Stimulated activated CD8-positive, alpha-beta memory T cell treated with anti-CD3 and anti-CD28 coated beads, Interleukin-15, amount 100 ng/mL, for 4 hours (primary cell): Measurements from ENCODE around the gene C1QTNF1.
"Not testable (repeated sequence)": the region's sequence is repeated elsewhere in the genome, so short reads cannot be mapped to it uniquely, and the experiment has no call there.

Experiments
- DNase-seq, 2 donors: peaks; one replicate each; pipeline ENCODE4 v3.0.0-alpha.2; 2020; ENCODE audit warnings: low read depth in 2 of 2

The C1QTNF1 gene

DNA sequence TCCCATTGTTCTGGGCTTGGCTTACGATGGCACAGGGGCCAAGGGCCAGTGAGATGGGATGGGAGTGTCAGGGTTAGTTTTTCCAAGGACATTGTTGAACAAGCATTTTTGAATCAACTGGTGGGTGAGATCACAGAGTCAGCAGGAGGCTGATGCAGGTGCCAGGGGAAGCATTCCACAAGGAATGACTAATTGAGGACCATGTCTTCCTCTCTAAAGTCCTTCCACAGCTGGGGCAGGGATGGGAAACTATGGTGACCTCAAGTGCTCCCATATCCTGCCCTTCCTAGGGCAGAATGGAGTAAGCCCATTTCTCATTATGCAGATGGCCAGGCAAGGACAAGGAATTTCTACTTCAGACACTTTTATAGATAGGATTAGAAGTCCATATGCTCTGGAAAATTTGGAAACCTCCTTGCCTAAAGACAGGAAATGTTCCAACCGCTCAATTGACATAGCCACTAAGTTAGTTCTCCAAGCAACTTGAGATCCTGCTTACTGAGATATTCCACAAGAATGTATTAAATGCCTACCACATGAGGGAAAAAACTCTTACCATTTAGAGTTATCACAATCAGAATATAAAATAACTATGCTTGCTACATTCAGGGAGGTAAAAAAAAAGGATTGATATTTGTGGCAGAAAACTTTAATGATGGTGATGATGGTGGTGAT, 29.4 kb downstream of the C1QTNF1 start:
- DNase-seq, result no peak

DNA sequence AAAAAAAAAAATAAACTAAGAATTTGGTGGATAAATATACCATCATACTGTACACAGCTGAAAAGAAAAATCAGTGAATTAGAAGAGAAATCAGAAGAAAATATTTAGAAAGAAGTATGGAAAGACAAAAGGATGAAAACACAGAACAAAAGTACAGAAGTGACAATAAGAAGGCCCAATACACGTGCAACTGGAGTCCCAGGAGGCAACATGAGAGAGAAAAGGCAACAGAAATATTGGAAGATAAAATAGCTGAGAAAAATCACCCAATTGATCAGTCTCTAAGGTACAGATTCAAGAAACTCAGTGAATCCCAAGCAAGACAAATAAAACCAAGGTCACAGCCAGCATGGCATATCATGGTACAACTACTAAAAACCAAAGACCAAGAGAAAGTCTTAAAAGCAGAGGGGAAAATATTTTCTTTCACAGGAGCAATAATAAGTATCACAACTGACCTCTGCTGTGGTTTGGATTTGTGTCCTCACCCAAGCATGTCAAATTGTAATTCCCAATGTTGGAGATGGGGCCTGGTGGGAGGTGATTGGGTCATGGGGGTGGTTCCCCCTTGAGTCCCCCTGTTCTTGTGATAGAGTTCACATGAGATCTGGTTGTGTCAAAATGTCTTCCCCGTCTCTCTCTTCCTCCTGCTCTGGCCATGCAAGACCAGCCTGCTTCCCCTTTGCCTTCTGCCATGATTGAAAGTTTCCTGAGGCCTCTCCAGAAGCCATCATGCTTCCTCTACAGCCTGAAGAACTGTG, 30.4 kb downstream of the C1QTNF1 start:
- no peak for DNase-seq

DNA sequence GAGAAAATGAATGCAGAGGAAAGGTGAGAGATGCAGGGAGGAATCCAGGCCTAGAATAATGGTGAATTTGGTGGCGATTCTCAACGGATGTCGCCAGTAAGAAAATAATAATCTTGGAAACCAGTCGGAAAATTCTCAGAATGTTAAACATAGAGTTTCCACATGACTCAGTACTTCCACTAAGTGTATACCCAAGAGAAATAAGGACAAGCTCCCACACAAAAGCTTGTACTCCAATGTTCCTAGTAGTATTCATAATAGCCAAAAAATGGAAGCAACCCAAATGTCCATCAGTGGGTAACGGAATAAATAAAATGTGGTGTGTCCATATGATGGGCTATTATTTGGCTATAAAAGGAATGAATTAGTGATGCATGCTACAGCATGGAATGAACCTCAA, 31.2 kb downstream of the C1QTNF1 start:
- no peak for DNase-seq

DNA sequence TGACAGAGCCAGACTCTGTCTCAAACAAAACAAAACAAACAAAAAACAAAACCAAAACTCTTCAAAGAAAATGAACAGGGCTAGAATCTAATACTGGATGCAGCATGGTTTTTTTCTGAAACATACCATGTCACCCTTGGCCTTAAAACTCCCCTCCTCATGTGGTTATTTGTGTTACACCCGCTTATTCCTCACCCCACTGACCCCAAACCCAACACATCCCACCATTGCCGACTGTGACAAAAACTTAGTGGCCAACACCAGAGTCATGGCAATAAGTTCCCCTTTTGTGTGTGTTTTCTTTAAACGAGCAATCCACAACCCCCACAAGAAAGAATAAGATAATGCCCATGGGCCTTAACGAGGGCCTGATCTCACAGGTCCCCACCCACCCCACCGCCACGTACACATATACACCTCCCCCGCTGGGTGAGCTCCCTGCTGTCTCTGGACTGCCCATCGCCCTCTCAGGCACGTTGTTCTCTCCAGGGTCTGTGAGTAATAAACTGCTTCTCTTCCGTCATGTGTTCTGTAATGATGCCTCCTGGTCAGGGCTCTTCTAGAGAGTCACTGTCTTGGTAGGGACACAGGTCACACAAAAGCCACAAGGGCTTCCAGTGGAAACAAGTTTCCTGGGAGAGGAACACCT, 33.9 kb downstream of the C1QTNF1 start:
- DNase-seq, result no peak

DNA sequence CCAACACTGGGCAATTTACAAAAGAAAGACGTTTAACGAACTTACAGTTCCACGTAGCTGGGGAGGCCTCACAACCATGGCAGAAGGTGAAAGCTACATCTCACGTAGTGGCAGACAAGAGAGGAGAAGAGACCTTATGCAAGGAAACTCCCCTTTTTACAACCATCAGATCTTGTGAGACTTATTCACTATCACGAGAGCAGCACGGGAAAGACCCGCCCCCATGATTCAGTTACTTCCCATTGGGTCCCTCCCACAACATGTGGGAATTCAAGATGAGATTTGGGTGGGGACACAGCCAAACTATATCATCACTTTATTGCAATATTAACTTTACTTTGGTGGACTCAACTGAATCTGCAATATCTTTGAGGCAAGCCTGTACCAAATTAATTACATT, 38.7 kb downstream of the C1QTNF1 start:
- DNase-seq, result no peak

DNA sequence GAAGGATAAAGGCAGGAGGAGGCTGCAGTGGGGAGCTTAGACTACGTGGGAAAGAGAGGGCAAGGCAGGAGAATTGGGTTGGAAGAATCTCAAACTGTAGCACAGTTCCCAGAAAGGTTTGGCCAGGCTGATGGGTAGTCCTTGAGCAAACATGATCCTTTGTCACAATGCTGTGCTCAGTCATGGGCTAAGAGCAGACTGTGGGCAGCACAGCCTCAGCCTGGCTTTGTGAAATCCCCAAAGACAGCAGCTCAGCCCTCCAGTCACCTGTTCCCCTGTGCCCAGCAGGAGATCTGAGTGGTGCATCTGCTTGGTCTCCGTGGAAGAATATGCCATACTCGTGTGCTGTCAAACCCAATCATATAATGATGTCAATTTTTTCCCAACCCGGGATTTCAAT, 40.1 kb downstream of the C1QTNF1 start:
- no peak for DNase-seq

DNA sequence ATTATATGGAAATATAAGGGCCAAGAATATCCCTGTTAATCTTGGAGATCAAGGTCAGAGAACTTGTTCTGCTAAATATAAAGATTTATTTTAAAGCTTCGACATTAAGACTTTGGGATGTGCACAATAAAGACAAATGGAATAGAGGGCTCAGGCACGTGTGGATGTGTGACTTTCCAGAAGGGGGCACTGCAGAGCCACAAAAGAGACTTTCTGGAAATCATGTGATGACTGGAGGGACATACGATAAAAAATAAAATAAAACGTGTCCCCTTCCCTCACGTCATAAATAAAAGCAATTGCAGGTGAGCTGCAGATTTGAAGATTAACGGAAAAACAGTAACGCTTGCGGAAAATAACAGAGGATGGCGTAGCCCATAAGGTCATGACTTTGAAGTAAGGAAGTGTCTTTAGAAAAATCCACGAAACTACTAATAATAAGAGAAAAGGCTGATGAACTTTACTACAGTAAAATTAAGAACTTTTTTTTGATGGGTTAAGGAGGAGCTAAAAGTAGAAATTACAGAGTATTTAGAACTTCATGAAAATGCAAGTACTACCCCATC, 41.2 kb downstream of the C1QTNF1 start:
- no peak for DNase-seq

DNA sequence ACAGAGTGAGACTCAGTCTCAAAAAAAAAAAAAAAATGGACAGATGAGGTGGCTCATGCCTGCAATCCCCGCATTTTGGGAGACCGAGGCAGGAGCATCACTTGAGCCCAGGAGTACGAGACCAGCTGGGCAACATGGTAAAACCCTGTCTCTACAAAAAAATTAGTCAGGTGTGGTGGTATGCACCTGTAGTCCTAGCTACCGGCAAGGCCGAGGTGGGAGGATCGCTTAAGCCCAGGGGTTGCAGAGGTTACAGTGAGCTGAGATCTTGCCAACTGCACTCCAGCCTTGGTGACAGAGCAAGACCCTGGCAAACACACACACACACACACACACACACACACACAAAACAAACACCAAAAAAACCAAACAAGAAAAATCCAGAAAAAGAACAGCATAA, 43.0 kb downstream of the C1QTNF1 start:
- DNase-seq, result no peak

DNA sequence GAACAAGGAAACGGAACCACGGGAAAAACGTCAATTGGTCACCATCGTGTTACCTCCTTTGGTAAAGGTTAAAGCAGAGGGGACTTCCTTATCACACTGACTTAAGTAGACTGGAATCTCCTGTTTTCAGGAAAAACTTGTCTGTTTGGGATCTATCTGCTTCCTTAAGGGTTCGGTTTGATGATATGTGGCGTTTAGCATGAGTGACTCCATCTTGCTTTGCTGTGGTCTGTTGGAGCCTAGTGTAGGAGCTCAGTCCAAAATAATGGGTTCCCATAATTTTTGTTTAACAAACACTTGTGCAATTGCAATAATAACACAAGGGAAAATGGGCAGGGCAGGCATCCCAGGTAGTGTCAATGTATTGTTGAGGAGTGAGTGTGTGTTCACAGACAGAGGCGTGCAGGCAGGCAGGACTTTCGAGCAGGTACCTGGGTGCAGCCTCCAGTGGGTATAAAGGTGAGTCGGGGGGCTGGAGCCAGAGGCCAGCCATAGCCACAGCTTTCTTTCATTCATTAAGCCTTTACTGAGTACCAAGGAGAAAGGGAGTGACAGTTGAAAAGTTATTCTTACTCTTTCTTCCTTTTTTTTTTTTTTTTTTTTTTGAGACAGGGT, 46.4 kb downstream of the C1QTNF1 start:
- no peak for DNase-seq

DNA sequence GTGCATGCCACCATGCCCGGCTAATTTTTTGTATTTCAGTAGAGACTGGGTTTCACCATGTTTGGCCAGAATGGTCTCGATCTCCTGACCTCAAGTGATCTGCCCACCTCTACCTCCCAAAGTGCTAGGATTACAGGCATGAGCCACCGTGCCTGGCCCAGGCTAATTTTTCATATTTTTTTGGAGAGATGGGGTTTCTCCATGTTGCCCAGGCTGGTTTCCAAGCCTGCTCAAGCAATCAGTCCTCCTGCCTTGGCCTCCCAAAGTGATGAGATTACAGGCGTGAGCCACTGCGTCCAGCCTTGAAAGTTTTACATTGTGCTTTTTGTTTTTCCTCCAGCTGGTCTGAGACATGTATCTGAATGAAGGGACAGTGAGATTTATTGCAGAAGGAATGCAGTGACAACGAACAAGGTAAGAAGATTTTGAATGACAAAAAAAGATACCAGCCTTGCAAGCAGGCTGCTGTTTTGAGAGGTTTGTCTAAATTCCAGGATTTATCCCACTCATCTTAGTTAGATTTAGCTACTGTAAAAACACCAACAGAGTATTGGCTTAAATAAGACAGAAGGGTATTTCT, 47.3 kb downstream of the C1QTNF1 start:
- no peak for DNase-seq

DNA sequence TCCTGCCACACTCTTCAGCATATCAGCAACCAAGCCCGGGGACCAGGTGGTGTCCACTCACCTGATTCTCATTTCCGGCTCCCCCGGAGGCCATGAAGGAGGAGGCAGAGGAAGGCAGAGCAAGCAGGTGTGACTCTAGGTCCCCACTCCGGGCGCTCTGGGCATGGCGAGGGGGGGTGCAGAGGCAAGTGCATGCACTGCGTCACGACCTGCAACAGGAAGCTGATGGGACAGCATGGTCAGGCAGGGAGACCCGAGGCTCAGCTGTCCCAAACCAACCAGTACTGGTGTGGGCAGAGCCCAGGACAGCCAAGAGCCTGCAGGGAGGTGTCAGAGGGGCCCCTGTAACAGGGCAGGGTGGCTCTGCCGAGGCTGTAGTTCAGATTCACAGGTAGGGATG, 48.6 kb downstream of the C1QTNF1 start:
- no peak for DNase-seq

DNA sequence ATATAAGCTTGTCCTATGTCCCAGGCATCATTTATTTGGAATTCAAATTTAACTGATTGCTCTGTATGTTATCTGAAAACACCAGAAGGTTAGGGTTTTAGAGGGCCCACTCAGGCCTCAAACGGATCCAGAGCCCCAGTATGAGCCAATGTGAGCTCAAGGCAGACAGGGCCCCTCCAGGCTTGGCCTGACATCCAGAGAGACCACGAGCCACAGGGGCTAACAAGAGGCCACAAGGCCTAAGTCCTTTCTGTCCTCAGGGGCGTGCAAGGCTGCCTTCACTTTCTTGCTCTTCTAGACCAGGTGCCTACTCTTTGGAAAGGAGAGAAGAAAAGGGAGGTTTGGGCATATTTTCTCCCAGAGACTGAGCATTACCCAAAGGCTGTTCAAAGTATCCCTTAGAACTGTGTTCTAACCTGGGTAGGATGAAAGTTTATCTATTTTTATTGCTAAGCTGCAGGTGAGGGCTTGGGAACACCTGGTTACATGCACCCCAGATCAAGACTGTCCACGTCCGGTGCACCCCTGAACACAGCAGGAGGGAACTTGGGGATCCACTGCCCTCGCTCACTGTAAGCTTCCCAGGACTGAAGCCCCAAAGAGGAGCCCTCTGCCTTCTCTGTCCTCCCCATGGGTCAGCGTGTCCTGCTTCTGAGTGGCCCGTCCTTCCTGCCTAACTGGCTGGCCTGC, 49.2 kb downstream of the C1QTNF1 start:
- DNase-seq, result no peak

DNA sequence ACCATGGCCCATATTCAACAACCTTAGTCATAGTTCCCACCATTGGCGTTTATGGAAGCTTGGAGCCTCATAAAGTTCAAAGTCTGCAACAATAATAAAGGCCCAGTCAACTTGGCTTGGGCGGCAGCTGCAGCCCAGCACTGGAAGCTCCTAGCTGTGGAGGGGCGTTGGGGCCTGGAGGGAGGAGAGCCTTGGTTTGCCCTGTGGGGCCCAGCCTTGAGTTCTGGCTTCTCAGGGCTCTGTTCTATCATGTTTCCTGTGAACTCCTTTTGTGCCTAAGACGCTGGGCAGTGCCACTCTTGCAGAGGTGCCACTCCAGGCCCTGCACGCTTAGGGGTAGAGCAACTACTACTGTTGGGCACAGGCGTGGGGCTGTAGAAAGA, 49.7 kb downstream of the C1QTNF1 start:
- DNase-seq, result no peak

DNA sequence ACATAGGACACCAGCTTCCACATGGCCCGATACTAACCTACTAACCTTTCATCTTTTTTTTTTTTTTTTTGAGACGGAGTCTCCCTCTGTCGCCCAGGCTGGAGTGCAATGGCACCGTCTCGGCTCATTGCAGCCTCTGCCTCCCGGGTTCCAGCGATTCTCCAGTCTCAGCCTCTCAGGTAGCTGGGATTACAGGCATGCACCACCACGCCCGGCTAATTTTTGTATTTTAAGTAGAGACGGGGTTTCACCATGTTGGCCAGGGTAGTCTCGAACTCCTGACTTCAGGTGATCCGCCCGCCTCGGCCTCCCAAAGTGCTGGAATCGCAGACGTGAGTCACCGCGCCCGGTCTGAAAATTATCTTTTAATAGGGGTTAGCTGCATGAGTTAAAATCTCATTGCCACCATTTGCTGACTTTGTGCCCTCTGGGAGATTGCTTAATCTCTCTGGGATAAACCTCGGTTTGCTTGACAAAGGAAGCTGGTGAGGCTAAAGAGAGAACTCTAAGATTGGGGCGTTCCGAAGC, 50.2 kb downstream of the C1QTNF1 start:
- DNase-seq, result not testable (repeated sequence)

DNA sequence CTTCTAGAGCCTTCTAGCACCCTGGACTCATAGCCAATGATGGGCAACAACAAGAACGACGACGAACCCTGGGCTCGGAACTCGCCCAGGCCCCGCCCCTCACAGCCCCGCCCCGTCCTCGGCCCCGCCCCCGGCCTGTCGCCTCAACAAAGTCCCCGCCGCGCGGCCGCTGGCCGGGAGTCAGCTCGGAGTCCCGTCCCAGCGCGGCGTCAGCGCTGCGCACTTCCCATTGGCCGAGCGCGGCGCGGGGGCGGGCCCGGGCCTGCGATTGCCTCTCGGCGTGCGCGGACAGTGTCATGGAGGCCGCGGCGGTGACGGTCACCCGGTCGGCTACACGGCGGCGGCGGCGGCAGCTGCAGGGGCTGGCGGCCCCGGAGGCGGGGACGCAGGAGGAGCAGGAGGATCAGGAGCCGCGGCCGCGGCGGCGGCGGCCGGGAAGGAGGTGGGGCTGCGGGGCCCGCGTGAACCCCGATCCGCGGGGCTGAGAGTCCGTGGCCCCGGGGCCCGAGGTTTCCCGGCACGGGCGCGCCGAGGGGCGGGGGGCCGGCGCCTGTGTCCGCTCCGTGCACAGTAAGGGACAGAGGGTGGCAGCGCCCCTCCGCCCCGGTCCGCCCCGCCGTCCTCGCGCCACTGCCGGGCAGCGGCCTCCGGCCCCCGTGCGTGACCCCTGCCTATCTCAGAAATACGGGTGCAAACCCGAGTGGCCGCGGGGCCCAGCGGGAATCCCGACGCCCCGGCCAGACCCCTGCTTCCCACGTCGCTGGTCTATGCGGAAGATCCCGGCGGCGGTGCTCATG, 50.9 kb downstream of the C1QTNF1 start, which contains the start of gene ENGASE:
TSS of gene ENGASE (plus strand) at position 176 of the 797 bp plus-strand sequence. CDS start at position 297, 121 bp downstream.
- peak; percentile 71 to 82 for DNase-seq

DNA sequence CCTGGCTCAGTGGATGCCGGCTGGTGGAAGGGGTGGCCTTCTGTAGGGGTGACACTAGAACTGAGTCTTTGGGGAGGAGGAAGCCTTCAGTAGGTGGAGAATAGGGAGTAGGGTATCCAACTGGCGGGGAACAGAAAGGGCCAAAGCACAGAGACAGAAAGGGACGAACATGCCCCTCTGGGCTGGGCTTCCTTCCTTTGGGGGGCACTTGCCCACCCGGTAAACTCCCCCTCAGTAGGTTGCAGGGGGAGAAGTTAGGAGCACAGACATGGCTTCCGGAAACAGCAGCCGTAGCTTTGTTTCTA, 51.4 kb downstream of the C1QTNF1 start:
- no peak for DNase-seq

DNA sequence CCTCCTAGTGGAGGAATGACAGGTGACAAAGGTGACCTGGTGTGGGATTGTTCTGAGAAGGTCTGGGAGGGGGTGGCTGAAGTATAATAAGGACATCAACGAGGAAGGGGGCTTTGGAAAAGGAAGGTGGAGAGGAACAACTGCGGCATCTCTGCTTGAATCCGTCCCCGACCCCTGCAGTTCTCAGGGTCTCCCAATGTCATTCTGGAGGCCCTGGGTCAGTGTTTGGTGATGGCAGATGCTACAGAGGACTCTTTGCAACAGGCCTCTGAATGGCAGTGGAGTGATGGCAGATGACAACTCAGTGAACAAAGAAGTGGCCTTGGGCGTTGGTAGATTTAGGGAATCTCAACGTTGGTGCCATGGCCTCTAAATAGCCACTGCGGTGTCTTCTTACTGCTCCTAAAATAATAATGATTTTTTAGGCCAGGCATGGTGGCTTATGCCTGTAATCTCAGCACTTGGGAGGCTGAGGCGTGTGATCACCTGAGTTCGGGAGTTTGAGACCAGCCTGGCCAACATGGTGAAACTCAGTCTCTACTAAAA, 52.0 kb downstream of the C1QTNF1 start:
- no peak for DNase-seq

DNA sequence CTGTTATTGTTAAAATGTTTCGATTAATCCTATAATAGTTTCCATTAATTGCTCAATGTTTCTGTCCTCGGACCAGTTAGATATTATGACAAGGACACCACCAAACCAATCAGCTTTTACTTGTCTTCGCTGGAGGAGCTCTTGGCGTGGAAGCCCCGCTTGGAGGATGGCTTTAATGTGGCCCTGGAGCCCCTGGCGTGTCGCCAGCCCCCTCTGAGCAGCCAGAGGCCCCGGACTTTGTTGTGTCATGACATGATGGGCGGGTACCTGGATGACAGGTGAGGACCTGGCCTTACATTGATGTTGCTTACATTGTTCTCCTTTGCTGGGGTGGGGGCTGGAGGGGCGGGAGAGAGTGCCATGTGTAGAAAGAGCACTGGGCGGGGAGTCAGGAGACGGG, 53.6 kb downstream of the C1QTNF1 start:
- DNase-seq, result no peak

DNA sequence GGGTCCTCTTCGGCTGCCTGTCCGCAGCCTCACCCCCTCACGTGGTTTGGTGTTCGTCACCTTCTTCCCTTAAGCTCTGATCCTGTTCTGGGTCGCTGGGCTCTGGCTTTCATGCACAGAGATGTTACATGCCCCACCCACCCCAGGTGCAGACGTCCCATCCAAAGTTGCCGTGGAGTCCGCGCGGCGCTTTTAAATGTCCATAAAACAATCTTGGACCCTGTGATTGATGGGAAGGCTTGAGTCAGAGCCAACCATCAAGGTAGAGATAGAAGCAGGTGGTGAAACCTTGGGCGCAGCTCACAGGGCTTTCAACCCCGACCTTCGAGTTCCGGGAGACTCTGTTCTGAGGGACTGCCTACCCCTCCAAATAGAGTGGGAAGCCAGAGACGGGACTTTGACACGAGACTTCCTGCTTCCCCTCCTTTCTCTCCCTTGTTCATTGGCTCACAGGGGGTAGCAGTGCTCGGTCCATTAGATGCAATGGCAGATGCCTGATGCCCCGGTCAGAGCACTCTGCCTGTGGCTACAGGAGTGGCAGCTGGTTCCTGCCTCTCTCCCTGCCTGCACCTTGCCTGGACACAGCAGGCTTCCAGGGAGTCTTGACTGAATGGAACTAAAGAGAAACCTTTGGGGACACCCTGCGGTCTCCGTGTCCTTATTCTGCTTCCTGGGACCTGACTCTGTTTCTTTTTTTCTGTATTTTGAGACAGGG, 54.7 kb downstream of the C1QTNF1 start:
- DNase-seq, result no peak
